Right lobe of liver (tissue), 4 donors: ENCODE data around the gene C1QL3.

ENCODE experiments used
- CTCF ChIP-seq, 4 donors: fragments of 200-600 bp in 3 of 4; fragments of 450-650 bp in 1 of 4; IDR thresholded peaks; one replicate each; pipeline versions ENCODE4 v1.5.1 to v1.8.0; 2016 to 2022; ENCODE audit warnings: antibody characterized with exemption in 4 of 4, mild to moderate bottlenecking in 2 of 4
- POLR2A ChIP-seq: fragments of 450-650 bp; IDR thresholded peaks from one replicate; pipeline ENCODE4 v1.6.1; 2017; ENCODE audit warnings: antibody characterized with exemption, mild to moderate bottlenecking
- donor health status: DM: no; HTN: no; CAD: no.
- donor health status: DM: no; HTN: no; CAD: no.
- donor health status: DM: no; HTN: yes; CAD: no.

GRCh38 chr10:16470747-16471146 is 50.9 kb downstream of the C1QL3 start:
- TF ChIP-seq CTCF (IDR thresholded peaks at IDR 0.05): no peak
- TF ChIP-seq POLR2A: no peak
